H1 (cell line): Measurements from ENCODE around the gene TSEN34. TPM values are rescaled to one million over a fixed set of nuclear protein-coding genes. Genes with fewer than 3 reads are reported as not detected.
"Not testable (repeated sequence)": the region's sequence is repeated elsewhere in the genome, so short reads cannot be mapped to it uniquely, and the experiment has no call there.

Experiments
- CTCF ChIA-PET: fragments of 300-600 bp; sonication (Branson Sonifier 250); formaldehyde crosslinking; loops from one replicate; lab custom pipeline; 2021; ENCODE audit not compliant: partially characterized antibody; lab: Charles Lee
- POLR2A ChIA-PET: fragments of 300-600 bp; sonication (Branson Sonifier 250); formaldehyde crosslinking; loops from one replicate; lab custom pipeline; 2021; ENCODE audit warnings: inconsistent platforms; ENCODE audit not compliant: partially characterized antibody; lab: Charles Lee
- DNase-seq, 2 experiments: peaks; one replicate each; pipeline versions ENCODE4 v3.0.0 to v3.0.0-alpha.2; 2010 to 2022; ENCODE audit warnings: low spot score in 2 of 2, low read depth in 1 of 2, mixed read lengths in 1 of 2
- FAIRE-seq: peaks from 2 replicates; lab custom pipeline; 2011; peaks lifted over from hg19 to GRCh38; lab: Jason Lieb, UNC
- H2AFZ ChIP-seq: 2 replicates; pipeline ENCODE4 v1.8.1; 2012; ENCODE audit warnings: low read length, inconsistent platforms
- H2AK5ac ChIP-seq: 2 replicates; pipeline ENCODE4 v1.6.1; 2013; ENCODE audit warnings: low read depth, low read length
- H2BK120ac ChIP-seq: replicated peaks from 2 replicates; pipeline ENCODE3; 2013; ENCODE audit warnings: low read depth, low read length, inconsistent platforms
- H2BK12ac ChIP-seq: 2 replicates; pipeline ENCODE4 v1.6.1; 2013; ENCODE audit warnings: low read depth, low read length
- H2BK15ac ChIP-seq: 2 replicates; pipeline ENCODE4 v1.6.1; 2013; ENCODE audit warnings: low read length
- H2BK20ac ChIP-seq: 2 replicates; pipeline ENCODE4 v1.6.1; 2013; ENCODE audit warnings: low read length
- H2BK5ac ChIP-seq: 2 replicates; pipeline ENCODE4 v1.6.1; 2013; ENCODE audit warnings: low read depth, low read length
- H3K14ac ChIP-seq: 2 replicates; pipeline ENCODE4 v1.6.1; 2013; ENCODE audit warnings: inconsistent platforms; ENCODE audit not compliant: insufficient read length
- H3K18ac ChIP-seq: 2 replicates; pipeline ENCODE4 v1.6.1; 2013; ENCODE audit warnings: low read length; ENCODE audit errors: extremely low read depth
- H3K23ac ChIP-seq: 2 replicates; pipeline ENCODE4 v1.6.1; 2013; ENCODE audit warnings: inconsistent platforms; ENCODE audit not compliant: insufficient read length
- H3K23me2 ChIP-seq: 2 replicates; pipeline ENCODE4 v1.6.1; 2013; ENCODE audit warnings: low read depth, low read length
- H3K27ac ChIP-seq: 2 replicates; pipeline ENCODE4 v1.6.1; 2011; ENCODE audit warnings: low read depth, low read length, inconsistent platforms
- H3K27me3 ChIP-seq, 4 experiments: replicated peaks in 1 of 4; 1 replicate in 1 of 4; 2 replicates in 3 of 4; pipeline versions ENCODE4 v1.6.1 to v1.8.1; 2011 to 2013; ENCODE audit warnings: low read length in 3 of 4, mild to moderate bottlenecking in 3 of 4, inconsistent platforms in 2 of 4, mixed read lengths in 2 of 4, moderate library complexity in 1 of 4; ENCODE audit not compliant: control insufficient read depth in 3 of 4, insufficient read depth in 3 of 4; ENCODE audit errors: extremely low read depth in 1 of 4
- H3K36me3 ChIP-seq, 4 experiments: 2 replicates each; pipeline versions ENCODE4 v1.6.1 to v1.8.1; 2011 to 2013; ENCODE audit warnings: mild to moderate bottlenecking in 4 of 4, low read length in 3 of 4, moderate library complexity in 2 of 4, control low read depth in 1 of 4, inconsistent platforms in 1 of 4; ENCODE audit not compliant: insufficient read depth in 4 of 4, control insufficient read depth in 2 of 4
- H3K4ac ChIP-seq: replicated peaks from 2 replicates; pipeline ENCODE3; 2013; ENCODE audit warnings: low read length, low read depth, mixed read lengths, inconsistent platforms; ENCODE audit not compliant: insufficient read length
- H3K4me1 ChIP-seq, 4 experiments: replicated peaks in 1 of 4; 1 replicate in 1 of 4; 2 replicates in 3 of 4; pipeline versions ENCODE4 v1.6.1 to v1.8.1; 2011 to 2013; ENCODE audit warnings: low read length in 3 of 4, inconsistent platforms in 2 of 4, mixed read lengths in 1 of 4; ENCODE audit not compliant: insufficient read depth in 4 of 4, control insufficient read depth in 3 of 4
- H3K4me2 ChIP-seq, 2 experiments: 2 replicates each; pipeline versions ENCODE4 v1.6.1 to v1.8.1; 2011 to 2013; ENCODE audit warnings: low read depth in 2 of 2, low read length in 2 of 2, control low read depth in 1 of 2, inconsistent platforms in 1 of 2, mild to moderate bottlenecking in 1 of 2; ENCODE audit not compliant: insufficient read depth in 1 of 2
- H3K4me3 ChIP-seq, 4 experiments: fragments of 200-600, 300-600 bp in 1 of 4; sonication (generic), shearing (Covaris generic), sonication (Bioruptor Twin) in 1 of 4; 2 replicates each; pipeline versions ENCODE4 v1.5.1 to v1.8.1; 2011 to 2016; ENCODE audit warnings: low read length in 4 of 4, low read depth in 3 of 4, control low read depth in 2 of 4, inconsistent platforms in 2 of 4, mild to moderate bottlenecking in 2 of 4, mixed read lengths in 1 of 4, moderate library complexity in 1 of 4; ENCODE audit not compliant: insufficient read depth in 2 of 4; ENCODE audit errors: extremely low read depth in 1 of 4
- H3K56ac ChIP-seq: replicated peaks from 2 replicates; pipeline ENCODE3; 2013; ENCODE audit warnings: low read depth, mild to moderate bottlenecking, mixed read lengths, low read length, inconsistent platforms; ENCODE audit not compliant: insufficient read length
- H3K79me1 ChIP-seq: 2 replicates; pipeline ENCODE4 v1.6.1; 2013; ENCODE audit warnings: low read depth, low read length, control low read depth
- H3K79me2 ChIP-seq, 2 experiments: 2 replicates each; pipeline versions ENCODE4 v1.6.1 to v1.8.1; 2012 to 2013; ENCODE audit warnings: low read length in 2 of 2, mild to moderate bottlenecking in 2 of 2, inconsistent platforms in 1 of 2; ENCODE audit not compliant: insufficient read depth in 2 of 2, control insufficient read depth in 1 of 2
- H3K9ac ChIP-seq, 4 experiments: replicated peaks in 1 of 4; 1 replicate in 1 of 4; 2 replicates in 3 of 4; pipeline versions ENCODE4 v1.6.1 to v1.8.1; 2011 to 2013; ENCODE audit warnings: low read depth in 3 of 4, low read length in 3 of 4, control low read depth in 2 of 4, mild to moderate bottlenecking in 2 of 4, moderate library complexity in 2 of 4, inconsistent platforms in 1 of 4; ENCODE audit errors: extremely low read depth in 1 of 4
- H3K9me3 ChIP-seq, 2 experiments: 2 replicates each; pipeline versions ENCODE4 v1.6.1 to v1.8.1; 2012 to 2013; ENCODE audit warnings: mild to moderate bottlenecking in 2 of 2, moderate library complexity in 2 of 2, control low read depth in 1 of 2, inconsistent platforms in 1 of 2, low read depth in 1 of 2, low read length in 1 of 2, mixed read lengths in 1 of 2; ENCODE audit not compliant: insufficient read depth in 2 of 2
- H4K20me1 ChIP-seq, 2 experiments: replicated peaks in 1 of 2; 2 replicates each; pipeline versions ENCODE3 to v1.8.1; 2011 to 2013; ENCODE audit warnings: inconsistent platforms in 2 of 2, low read length in 2 of 2, mild to moderate bottlenecking in 1 of 2; ENCODE audit not compliant: insufficient read depth in 2 of 2, control insufficient read depth in 1 of 2
- H4K5ac ChIP-seq: 2 replicates; pipeline ENCODE4 v1.6.1; 2013; ENCODE audit warnings: low read length, low read depth, mixed read lengths, inconsistent platforms; ENCODE audit not compliant: insufficient read length
- H4K8ac ChIP-seq: 2 replicates; pipeline ENCODE4 v1.8.0; 2013; ENCODE audit warnings: mild to moderate bottlenecking, moderate library complexity, low read length, inconsistent platforms; ENCODE audit not compliant: insufficient read depth; ENCODE audit errors: extremely low read depth
- H4K91ac ChIP-seq: replicated peaks from 2 replicates; pipeline ENCODE3; 2013; ENCODE audit warnings: low read length, mixed read lengths, inconsistent platforms; ENCODE audit not compliant: insufficient read length
- WGBS, 2 experiments: shearing (Covaris generic) in 1 of 2; methylation state at CpG; one replicate each; pipeline versions ENCODE4 v1.1.6 to v1.1.7; 2013 to 2015; ENCODE audit warnings: low lambda C conversion rate in 2 of 2, mixed read lengths in 2 of 2, inconsistent platforms in 1 of 2, low coverage in 1 of 2, missing lambda C conversion rate in 1 of 2; ENCODE audit not compliant: insufficient replicate concordance in 2 of 2, insufficient coverage in 1 of 2, insufficient read length in 1 of 2; ENCODE audit errors: extremely low coverage in 1 of 2, missing lambda C conversion rate in 1 of 2; 5-methylcytosine and 5-hydroxymethylcytosine counted together
- polyA plus RNA-seq, 7 experiments: library from polyadenylated mRNA; depleted of rRNA in 3 of 7; stranded (reverse) in 5 of 7; unstranded in 2 of 7; fragments of >200 nt in 5 of 7; fragments of 200-250 nt in 2 of 7; gene quantifications; 1 replicate in 5 of 7; 2 replicates in 1 of 7; 4 replicates in 1 of 7; pipeline versions ENCODE4 v1.2.1 to v1.2.3, GENCODE V29; 2011 to 2013; ENCODE audit warnings: missing spikeins in 2 of 7, mixed read lengths in 2 of 7
- total RNA-seq: library from RNA; stranded (reverse); fragmentation: NEBNext Ultra II Directional; extraction: Animal tissue kit (Norgen Biotek cat#: 25700); gene quantifications from 2 replicates; pipeline ENCODE4 v1.2.1, GENCODE V29; 2021

TSEN34 gene
- total and polyA plus RNA-seq, 2 of the 8 experiments (the other 6 are each of a cell fraction or from before 2014, with no cell fraction given) = 22.5 to 52.3 TPM

- DNase-seq, CTCF ChIA-PET, H3K27me3 ChIP-seq, H3K79me2 ChIP-seq, H2BK15ac ChIP-seq, H3K23ac ChIP-seq, H2AK5ac ChIP-seq, H2AFZ ChIP-seq, H4K5ac ChIP-seq, H3K56ac ChIP-seq, H3K14ac ChIP-seq, FAIRE-seq, H2BK120ac ChIP-seq, H3K9ac ChIP-seq, H3K79me1 ChIP-seq, H3K4me2 ChIP-seq, H3K9me3 ChIP-seq, H4K8ac ChIP-seq, H2BK5ac ChIP-seq, H3K36me3 ChIP-seq, H2BK20ac ChIP-seq, H3K4ac ChIP-seq, H3K27ac ChIP-seq, H4K20me1 ChIP-seq, H4K91ac ChIP-seq, H3K18ac ChIP-seq, H3K4me3 ChIP-seq, H3K23me2 ChIP-seq, H2BK12ac ChIP-seq, H3K4me1 ChIP-seq: not testable (repeated sequence)
- no CpG with 5 or more reads among the region's 5 CpGs for WGBS, 2 experiments
- POLR2A ChIA-PET = interaction anchor here (5.4 kb wide), 1 partner anchor 13 kb away, joined by 33 read pairs; no protein-coding TSS in a partner anchor
These were observed 28.6 kb downstream of the TSEN34 start for GRCh38 chr19:54219702-54220101.

- H3K18ac ChIP-seq, H3K14ac ChIP-seq, H2BK15ac ChIP-seq, H3K4me1 ChIP-seq, H3K4me2 ChIP-seq, H3K9me3 ChIP-seq, H3K4ac ChIP-seq, H4K8ac ChIP-seq, H3K4me3 ChIP-seq, H3K23ac ChIP-seq, H3K23me2 ChIP-seq, H3K36me3 ChIP-seq, H3K9ac ChIP-seq, H3K79me2 ChIP-seq, H3K27me3 ChIP-seq, H2BK120ac ChIP-seq, H2BK5ac ChIP-seq, FAIRE-seq, DNase-seq, H4K5ac ChIP-seq, H2BK20ac ChIP-seq, H2AK5ac ChIP-seq, H3K27ac ChIP-seq, H3K56ac ChIP-seq, H4K91ac ChIP-seq, H4K20me1 ChIP-seq, H2BK12ac ChIP-seq, H2AFZ ChIP-seq, H3K79me1 ChIP-seq: not testable (repeated sequence)
- WGBS, 2 experiments = 88% methylated on average over 7 of the region's 7 CpGs; no CpG with 5 or more reads in 1 of the 2 experiments
- ChIA-PET CTCF (interaction anchor here (1.2 to 1.9 kb wide), 2 partner anchors 10 to 18 kb away, joined by 3 to 6 read pairs; no protein-coding TSS in a partner anchor), POLR2A (interaction anchor here (0.8 to 5.4 kb wide), 5 partner anchors 11 to 22 kb away, joined by 3 to 33 read pairs (median 11); partner anchors contain the start of gene RPS9)
These were observed 30.8 kb downstream of the TSEN34 start for GRCh38 chr19:54221947-54222346.
